Stomach (tissue), 9 donors: ENCODE results near the gene KRT4. TPM values are rescaled to one million over a fixed set of nuclear protein-coding genes. Genes with fewer than 3 reads are reported as not detected.

Experiments used
- DNase-seq, 2 donors: peaks; one replicate each; pipeline versions ENCODE4 v3.0.0 to v3.0.0-alpha.2; 2013 to 2019
- H3K27ac ChIP-seq, 5 donors: fragments of 200-600 bp in 4 of 5; sonication (generic) in 4 of 5; one replicate each; pipeline ENCODE4 v1.5.1; 2013 to 2019; ENCODE audit warnings: mild to moderate bottlenecking in 1 of 5, moderate library complexity in 1 of 5
- H3K27me3 ChIP-seq, 3 donors: fragments of 200-600 bp; sonication (generic); one replicate each; pipeline ENCODE4 v1.5.1; 2017 to 2019; ENCODE audit warnings: mixed run types in 1 of 3
- H3K36me3 ChIP-seq, 4 donors: fragments of 200-600 bp; sonication (generic); 1 replicate in 3 of 4; 2 replicates in 1 of 4; pipeline ENCODE4 v1.5.1; 2016 to 2019
- H3K4me1 ChIP-seq, 4 donors: fragments of 200-600 bp; sonication (generic); one replicate each; pipeline ENCODE4 v1.5.1; 2016 to 2019
- H3K4me3 ChIP-seq, 4 donors: fragments of 200-600 bp; sonication (generic) in 3 of 4; one replicate each; pipeline ENCODE4 v1.5.1; 2016 to 2019; ENCODE audit warnings: mild to moderate bottlenecking in 1 of 4
- H3K9me3 ChIP-seq, 4 donors: fragments of 200-600 bp; sonication (generic); one replicate each; pipeline ENCODE4 v1.5.1; 2016 to 2019
- CTCF ChIP-seq, 7 experiments: fragments of 450-650 bp in 4 of 7; fragments of 200-600 bp in 3 of 7; sonication (generic) in 3 of 7; IDR thresholded peaks; one replicate each; pipeline ENCODE4 v1.5.1; 2016 to 2019; ENCODE audit warnings: antibody characterized with exemption in 7 of 7, control low read depth in 2 of 7, mild to moderate bottlenecking in 1 of 7
- EP300 ChIP-seq: sonication (generic); formaldehyde crosslinking; IDR thresholded peaks from one replicate; pipeline ENCODE4 v1.6.1; 2017; ENCODE audit warnings: antibody characterized with exemption
- POLR2A ChIP-seq, 4 donors: fragments of 450-650 bp; IDR thresholded peaks; one replicate each; pipeline ENCODE4 v1.6.1; 2016; ENCODE audit warnings: antibody characterized with exemption in 4 of 4, control low read depth in 2 of 4, mild to moderate bottlenecking in 1 of 4, moderate library complexity in 1 of 4
- POLR2AphosphoS5 ChIP-seq, 3 donors: sonication (generic); formaldehyde crosslinking; IDR thresholded peaks; one replicate each; pipeline ENCODE4 v1.6.1; 2016; ENCODE audit warnings: antibody characterized with exemption in 3 of 3
- WGBS, 5 donors: extraction: QIAGEN DNeasy Blood & Tissue Kit in 3 of 5; methylation state at CpG; one replicate each; pipeline versions ENCODE4 v1.1.5 to v1.1.7; 2013 to 2018; 5-methylcytosine and 5-hydroxymethylcytosine counted together
- intact Hi-C: fragments of 100-400 bp; cut with DNase I; formaldehyde crosslinking; loops from one replicate; pipeline ENCODE4 v1.15.1; 2023; ENCODE audit warnings: low total_unique reads
- polyA plus RNA-seq, 3 donors: library from polyadenylated mRNA; stranded (reverse); fragments of 200-250 nt; gene quantifications; one replicate each; pipeline ENCODE4 v1.2.3, GENCODE V29; 2013
- total RNA-seq, 5 donors: library from RNA; depleted of rRNA; stranded (reverse); fragments of >200 nt; gene quantifications; one replicate each; pipeline versions ENCODE4 v1.1.0 to v1.2.3, GENCODE V29; 2014 to 2016
- donor health status: healthy with polysubstance abuse.
- donor health status: Bipolar disorder and iron deficiency.
- donor health status: healthy.

The KRT4 gene
- total and polyA plus RNA-seq, 8 donors, result 5.1 to 2,693 (median 11.2) TPM; not detected in 4

DNA sequence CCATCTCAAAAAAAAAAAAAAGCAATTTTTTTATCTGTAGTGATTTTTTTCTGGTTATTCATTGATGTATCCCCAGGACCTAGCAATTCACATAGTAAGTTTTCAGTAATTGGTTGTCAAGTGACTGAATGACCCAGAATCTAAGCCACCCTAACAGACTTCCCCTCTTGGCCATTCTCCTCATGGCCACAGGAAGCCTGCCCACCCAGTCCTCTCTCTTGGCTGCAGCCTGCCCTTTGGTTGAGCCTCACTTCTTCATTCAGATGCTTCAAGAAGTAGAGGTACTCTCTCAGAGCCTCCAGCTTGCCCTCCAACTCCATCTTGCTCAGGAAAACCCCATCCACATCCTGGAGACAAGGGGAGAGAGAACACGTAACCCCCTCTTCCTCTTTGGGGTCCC lies 32.0 kb upstream of the KRT4 start:
- peaks cover 0 to 31% (median 0%) of the 10 kb centered on the region in 3 donors for H3K27me3 ChIP-seq
- WGBS, 5 donors, result 53 to 92% (median 80%) methylated on average over 1 of the region's 1 CpG
- DNase-seq, result no peak
- no peak overlapping the region for H3K4me3 ChIP-seq
- no peaks in the 10 kb centered on the region for H3K4me1 ChIP-seq
- no peak overlapping the region for H3K27ac ChIP-seq
- H3K9me3 ChIP-seq, result no peaks in the 10 kb centered on the region
- TF ChIP-seq CTCF (IDR thresholded peaks at IDR 0.05), result no peak
- TF ChIP-seq EP300, result no peak
- TF ChIP-seq POLR2A (IDR thresholded peaks at IDR 0.05), result no peak
- no peak for TF ChIP-seq POLR2AphosphoS5 (IDR thresholded peaks at IDR 0.05)
- no peaks in the 10 kb centered on the region for H3K36me3 ChIP-seq
- intact Hi-C loops, result no loop called here

GRCh38 chr12:52844386-52844785 lies 30.5 kb upstream of the KRT4 start:
- WGBS, 5 donors, result 81 to 100% (median 94%) methylated on average over 1 to 11 of the region's 11 CpGs
- H3K4me1 ChIP-seq, result no peaks in the 10 kb centered on the region
- H3K27me3 ChIP-seq, result peaks cover 0 to 27% (median 0%) of the 10 kb centered on the region in 3 donors
- H3K9me3 ChIP-seq, result no peaks in the 10 kb centered on the region
- intact Hi-C loops, result no loop called here
- no peak overlapping the region for H3K27ac ChIP-seq
- H3K36me3 ChIP-seq, result no peaks in the 10 kb centered on the region
- TF ChIP-seq POLR2A (IDR thresholded peaks at IDR 0.05), result no peak
- TF ChIP-seq CTCF (IDR thresholded peaks at IDR 0.05), result no peak
- DNase-seq, result no peak
- H3K4me3 ChIP-seq, result no peak overlapping the region

DNA sequence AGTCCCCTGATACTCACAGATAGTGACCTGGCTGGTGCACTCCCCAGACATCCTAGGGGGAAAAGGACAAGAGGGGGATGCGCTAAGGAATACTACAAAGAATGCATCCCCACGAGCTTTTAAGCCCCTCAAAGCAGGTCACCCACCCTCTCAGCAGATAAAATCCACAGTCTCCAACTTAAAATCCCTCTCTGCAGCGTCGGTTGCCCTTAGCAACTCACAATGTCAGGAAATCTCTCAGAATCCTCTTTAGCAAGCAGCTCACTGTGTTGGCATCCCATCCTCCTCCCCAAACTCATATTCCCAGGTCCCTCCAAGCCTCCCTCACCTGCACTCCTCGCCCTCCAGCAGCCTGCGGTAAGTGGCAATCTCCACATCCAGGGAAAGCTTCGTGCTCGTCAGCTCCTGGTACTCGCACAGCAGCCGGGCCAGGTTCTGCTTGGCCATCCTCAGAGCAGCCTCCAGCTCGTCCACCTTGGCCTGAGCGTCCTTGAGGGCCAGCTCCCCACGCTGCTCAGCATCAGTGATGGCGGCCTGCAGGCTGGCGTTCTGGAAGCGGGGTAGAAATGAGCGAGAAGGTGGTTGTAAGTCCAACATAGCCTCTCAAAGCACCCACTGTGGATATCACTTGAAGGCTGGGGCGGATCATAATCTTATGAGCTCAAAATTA lies 25.7 kb upstream of the KRT4 start:
- H3K4me1 ChIP-seq, result no peaks in the 10 kb centered on the region
- WGBS, 5 donors, result 77 to 84% (median 79%) methylated on average over 18 of the region's 18 CpGs

More for the DNA sequence above, 25.7 kb upstream of the KRT4 start:
- Histone ChIP-seq H3K9me3 (no peaks in the 10 kb centered on the region), H3K27me3 (peaks cover 0 to 50% (median 12%) of the 10 kb centered on the region in 3 donors), H3K4me3 (no peak overlapping the region), H3K27ac (no peak overlapping the region), H3K36me3 (no peaks in the 10 kb centered on the region)
- no peak for DNase-seq
- TF ChIP-seq CTCF (IDR thresholded peaks at IDR 0.05), result no peak
- TF ChIP-seq POLR2AphosphoS5 (IDR thresholded peaks at IDR 0.05), result no peak
- TF ChIP-seq EP300, result no peak
- no peak for TF ChIP-seq POLR2A (IDR thresholded peaks at IDR 0.05)
- intact Hi-C loops, result no loop called here
